AG09309 (cell line): ENCODE results near the gene HIF3A.

ENCODE experiments used
- DNase-seq: peaks from one replicate; pipeline ENCODE4 v3.0.0-alpha.2; 2010; ENCODE audit warnings: low read depth
- H3K4me3 ChIP-seq: 2 replicates; pipeline ENCODE4 v1.5.1; 2011; ENCODE audit warnings: mild to moderate bottlenecking, low read depth, low read length, moderate library complexity; ENCODE audit not compliant: control insufficient read depth
- TF ChIP-seq, protein P1 (sequence below): IDR thresholded peaks from 2 replicates; pipeline ENCODE4 v1.5.1; 2011; ENCODE audit warnings: mild to moderate bottlenecking, low read depth, low read length, inconsistent platforms; ENCODE audit not compliant: insufficient read depth, control insufficient read depth; ENCODE audit errors: missing control alignments

Gene HIF3A

DNA sequence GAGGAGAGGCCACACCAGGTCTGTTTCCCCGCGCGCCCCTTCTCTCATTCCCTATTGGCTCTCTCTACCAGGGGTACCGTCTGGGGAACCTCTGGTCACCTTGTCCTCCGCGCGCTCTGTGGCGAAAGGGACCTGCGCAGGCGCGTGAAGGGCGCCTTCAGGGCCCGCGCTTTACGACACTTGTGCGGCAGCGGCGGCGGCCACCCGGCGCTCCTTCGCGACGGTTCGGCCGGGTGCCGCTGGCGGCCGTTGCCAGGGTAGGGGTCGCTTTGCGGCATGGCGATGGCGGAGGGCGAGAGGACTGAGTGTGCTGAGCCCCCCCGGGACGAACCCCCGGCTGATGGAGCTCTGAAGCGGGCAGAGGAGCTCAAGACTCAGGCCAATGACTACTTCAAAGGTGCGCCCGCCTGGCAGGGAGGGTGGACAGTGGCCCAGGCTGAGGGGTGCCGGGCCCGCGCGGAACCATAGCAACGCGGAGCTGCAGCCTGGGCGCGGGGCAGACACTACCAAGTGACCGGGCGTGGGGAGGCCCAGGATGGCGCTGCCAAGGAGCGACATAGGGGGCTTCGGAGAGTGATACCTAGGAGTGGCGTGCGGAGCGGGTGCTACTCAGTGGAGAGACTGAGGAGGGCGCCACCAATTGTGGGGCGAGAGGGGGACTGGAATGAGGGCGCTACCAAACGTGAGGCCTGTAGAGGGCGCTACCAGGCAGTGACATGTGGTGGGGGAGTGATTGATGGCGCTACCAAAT lies 50.2 kb downstream of the HIF3A start, which contains the start of gene PPP5C:
Gene PPP5C (plus strand): TSS at position 267 of the 751 bp plus-strand sequence. CDS start 10 bp downstream, at position 277.
- H3K4me3 ChIP-seq: peak within 1 kb of the TSS; percentile 97
- peak; percentile 51 for DNase-seq
- TF ChIP-seq, protein P1, sequence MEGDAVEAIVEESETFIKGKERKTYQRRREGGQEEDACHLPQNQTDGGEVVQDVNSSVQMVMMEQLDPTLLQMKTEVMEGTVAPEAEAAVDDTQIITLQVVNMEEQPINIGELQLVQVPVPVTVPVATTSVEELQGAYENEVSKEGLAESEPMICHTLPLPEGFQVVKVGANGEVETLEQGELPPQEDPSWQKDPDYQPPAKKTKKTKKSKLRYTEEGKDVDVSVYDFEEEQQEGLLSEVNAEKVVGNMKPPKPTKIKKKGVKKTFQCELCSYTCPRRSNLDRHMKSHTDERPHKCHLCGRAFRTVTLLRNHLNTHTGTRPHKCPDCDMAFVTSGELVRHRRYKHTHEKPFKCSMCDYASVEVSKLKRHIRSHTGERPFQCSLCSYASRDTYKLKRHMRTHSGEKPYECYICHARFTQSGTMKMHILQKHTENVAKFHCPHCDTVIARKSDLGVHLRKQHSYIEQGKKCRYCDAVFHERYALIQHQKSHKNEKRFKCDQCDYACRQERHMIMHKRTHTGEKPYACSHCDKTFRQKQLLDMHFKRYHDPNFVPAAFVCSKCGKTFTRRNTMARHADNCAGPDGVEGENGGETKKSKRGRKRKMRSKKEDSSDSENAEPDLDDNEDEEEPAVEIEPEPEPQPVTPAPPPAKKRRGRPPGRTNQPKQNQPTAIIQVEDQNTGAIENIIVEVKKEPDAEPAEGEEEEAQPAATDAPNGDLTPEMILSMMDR: peak; percentile 94

DNA sequence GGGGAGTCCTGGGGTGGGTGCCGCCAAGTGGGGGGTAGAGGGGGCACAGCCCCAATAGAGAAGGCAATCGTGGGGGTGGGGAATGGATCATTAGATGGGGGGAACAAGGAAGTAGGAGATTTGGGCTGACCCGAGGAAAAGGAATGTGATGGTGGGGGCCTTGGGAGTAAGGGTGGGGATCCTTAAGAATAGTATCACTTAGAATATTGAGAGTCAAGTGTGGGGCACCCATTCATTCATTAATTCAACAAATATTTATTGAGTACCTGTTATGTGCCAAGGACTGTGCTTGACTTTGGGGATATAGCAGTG lies 50.7 kb downstream of the HIF3A start:
- TF ChIP-seq, protein P1: no peak
- peak overlapping the region; percentile 97 for H3K4me3 ChIP-seq
- DNase-seq: no peak

DNA sequence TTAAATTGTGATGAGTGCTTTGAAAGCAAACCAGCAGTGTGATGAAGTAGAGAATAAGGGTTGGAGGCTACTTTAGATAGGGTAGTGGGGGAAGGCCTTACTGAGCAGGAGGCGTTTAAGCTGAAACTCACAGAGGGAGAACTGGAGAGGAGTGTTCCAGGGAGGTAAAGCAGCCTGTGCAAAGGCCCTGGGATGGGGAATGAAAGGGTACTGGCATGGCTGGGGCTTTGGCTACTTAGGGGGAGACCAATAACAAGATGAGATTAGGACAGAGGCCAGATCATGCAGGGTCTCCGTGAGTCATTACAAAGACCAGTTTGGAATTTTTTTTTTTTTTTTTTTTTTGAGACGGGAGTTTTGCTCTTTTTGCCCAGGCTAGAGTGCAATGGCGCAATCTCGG lies 51.1 kb downstream of the HIF3A start:
- no peak for DNase-seq
- TF ChIP-seq, protein P1: no peak
- peak overlapping the region; percentile 97 for H3K4me3 ChIP-seq

DNA sequence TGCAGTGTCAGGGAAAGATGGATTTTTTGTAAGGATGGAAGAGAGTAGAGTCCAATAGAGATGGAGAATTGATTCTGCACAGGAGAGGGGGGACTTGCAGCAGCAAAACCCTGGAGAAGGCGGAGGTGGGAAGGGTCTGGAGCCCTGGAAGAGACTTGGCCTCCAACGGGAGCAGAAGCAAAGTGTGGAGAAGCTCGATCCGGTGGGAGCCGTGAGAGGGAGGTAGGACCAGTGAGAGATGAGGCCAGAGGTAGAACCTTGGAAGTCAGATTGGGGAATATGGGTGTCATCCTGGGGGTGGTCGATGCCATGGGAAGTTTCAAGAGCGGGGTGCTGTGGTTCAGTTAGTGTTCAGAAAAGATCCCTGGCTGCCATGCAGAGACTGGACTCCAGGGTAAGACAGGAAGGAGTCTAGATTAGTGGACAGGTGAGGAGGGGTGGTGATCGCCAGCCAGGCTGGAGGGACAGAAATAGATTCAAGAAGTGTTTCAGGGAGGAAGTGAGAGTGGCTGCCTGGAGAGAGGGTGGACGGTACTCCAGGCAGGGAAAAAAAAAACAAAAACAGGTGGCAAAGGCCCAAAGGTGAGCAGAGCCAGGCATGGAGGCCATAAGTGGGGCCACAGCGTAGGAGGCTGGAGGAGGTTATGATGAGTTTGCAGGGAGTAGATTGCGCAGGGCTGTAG lies 52.6 kb downstream of the HIF3A start:
- TF ChIP-seq, protein P1: no peak
- DNase-seq: no peak
- no peak overlapping the region for H3K4me3 ChIP-seq

DNA sequence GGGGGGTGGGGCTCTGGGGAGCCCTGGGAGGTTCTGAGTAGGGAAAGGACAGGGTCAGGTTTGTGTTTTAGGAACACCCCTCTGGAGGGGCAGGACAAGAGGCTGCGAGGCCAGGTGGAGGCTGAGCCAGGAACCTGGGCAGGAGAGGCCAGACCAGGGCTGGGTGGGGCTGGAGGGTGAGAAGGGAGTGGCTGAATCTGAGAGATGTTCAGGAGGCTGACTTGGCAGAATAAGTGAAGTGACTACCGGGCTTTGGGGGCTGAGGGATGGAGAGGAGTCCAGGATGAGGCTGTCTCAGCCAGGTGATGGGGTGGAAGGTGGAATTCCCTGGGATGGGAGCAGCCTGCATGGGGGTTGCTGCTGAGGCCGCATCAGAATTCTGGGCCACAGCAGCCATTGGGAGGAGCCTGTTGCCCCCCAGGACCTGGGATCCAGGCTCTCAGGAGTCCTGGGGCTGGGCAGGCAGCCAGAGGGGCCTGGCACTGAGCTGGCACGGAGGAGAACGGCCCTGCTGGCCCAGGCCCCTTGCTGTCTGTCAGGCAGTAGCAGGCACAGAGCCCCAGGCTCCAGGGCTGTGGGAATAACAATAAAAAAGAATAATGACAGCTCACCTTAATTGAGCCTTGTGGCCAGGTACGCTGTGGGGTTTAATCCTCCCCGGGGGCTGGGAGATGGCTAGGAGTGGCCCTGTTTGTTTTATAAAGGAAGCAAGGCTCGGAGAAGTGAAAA lies 53.4 kb downstream of the HIF3A start:
- no peak for DNase-seq
- TF ChIP-seq, protein P1: no peak
- no peak overlapping the region for H3K4me3 ChIP-seq

DNA sequence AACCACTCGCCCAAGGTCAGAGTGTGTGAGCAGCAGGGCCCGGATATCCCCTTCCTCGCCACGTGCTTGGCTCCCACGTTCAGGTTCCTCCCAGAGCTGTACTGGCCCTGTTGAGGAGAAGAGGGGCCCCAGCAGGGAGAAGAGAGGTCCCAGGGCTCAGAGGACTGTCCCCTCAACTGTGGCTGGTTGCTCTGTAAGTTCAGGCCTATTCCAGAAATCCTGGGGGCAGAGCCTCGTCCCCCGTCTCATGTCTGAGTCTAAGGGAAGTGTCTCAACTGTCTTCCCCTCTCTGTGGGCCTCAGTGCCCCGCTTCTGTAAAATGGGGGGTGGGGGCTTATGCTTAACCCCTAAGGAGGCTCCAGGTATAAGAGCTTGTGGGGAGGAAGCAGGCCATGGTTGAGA lies 53.9 kb downstream of the HIF3A start:
- H3K4me3 ChIP-seq: no peak overlapping the region
- TF ChIP-seq, protein P1: no peak
- no peak for DNase-seq
